ENCODE results near the gene CDKN3.
"Not testable (repeated sequence)": the region's sequence is repeated elsewhere in the genome, so short reads cannot be mapped to it uniquely, and the experiment has no call there.

Gene CDKN3

DNA sequence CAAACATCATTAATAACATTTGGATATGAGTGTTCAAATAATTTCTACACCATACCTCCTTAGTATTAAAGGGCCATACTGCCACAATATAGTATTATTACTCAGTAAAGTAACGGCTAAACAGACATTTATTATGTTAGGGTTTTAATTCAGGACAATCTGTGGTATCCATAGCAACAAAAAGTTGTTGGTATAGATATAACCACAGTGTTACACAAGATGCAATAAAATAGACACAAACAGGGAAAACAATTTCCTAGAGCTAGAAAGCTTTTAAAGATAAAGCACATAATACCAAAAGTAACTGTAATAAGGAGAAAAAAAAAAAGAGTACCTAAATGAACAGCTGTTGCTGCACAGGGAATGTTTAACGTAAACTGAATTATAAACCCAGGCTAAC is 28.3 kb downstream of the CDKN3 start:
- DNase-seq: no peak

DNA sequence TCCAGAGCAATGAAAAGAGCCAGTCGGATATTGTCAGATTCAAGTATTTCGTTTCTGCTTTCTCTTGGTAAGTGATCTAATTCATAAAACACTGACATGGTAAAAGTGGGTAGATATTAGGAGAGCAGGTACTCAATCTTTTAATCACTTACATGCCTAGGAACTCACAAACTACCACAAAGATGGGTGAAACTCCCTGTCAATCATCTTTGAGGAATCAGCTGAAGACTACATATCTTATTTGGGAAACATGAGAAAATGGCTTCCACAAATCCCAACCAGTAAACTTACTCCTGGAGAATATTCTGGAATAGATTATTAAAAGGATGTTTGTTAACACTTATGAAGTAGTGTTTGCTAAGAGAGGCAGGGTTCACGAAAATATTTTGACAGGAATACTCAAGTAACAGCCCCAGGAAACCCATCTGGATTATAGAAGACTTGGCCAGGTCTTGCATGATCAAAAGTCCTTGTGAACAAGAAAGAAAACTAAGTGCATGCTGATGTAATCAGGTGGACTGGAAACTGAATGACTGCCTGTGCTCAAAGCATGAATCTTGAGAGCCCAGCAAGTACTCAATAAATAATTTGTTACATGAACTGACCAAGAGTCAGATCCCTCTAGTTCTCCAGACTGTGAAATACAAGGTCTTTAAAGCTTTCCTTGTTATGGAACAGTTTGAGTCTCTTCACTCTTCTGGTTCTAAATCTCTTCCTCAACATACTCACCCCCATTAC is 28.9 kb downstream of the CDKN3 start:
- DNase-seq: no peak

DNA sequence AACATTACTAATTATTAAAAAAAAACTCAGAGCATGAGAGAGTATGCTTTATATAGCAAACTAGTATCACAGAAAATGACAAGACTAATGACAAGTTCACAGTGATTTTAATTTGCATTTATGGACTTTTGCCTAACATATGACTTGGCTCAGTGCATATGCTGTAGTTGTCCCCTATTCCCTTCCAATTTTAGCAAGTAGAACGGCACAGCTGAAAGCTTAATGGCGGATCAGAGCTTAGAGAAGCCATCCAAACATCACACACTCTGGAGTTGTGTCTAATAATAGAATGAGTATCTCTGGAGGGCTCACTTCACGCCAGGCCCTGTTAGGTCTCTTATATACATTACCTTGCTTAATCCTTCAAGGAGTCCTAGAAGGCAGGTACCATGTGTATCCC is 31.1 kb downstream of the CDKN3 start:
- DNase-seq: no peak

DNA sequence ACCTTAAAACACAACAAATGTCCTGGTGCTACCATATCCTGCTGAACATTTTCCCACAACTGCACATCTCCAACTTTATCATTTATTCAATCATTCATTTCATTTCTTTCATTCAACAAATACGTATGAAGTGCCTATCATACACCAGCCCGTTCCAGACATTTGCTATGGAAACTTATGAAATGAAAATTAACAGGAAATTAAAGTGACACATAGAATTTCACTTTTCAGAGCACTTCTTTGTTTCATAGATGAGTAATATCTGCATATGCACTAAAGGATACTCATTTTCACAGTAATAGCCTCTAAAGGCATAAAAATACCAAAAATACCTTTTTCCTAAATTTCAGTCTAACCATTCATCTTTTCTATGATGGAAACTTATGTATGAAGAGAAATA is 31.7 kb downstream of the CDKN3 start:
- no peak for DNase-seq

DNA sequence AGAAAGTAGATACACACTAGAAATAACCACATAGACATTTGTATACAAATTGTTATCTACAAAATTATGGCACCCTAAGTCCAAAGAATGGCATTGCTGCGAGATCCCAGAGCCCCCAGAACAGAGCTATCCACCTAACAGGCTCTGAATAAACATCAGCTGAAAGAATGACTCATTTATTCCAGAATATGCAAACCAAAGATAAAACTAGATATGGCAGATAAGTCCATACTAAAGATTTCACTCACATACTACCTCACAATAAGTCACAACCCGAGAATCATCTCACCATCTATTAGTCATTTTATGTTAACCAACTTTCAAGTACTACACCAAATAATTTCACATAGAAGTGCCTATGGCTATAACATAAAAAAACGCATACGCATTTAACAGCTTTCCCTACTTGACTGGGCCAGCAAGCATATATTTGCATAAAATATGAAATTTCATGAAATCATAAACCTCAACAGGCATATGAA is 38.7 kb downstream of the CDKN3 start:
- DNase-seq: no peak

DNA sequence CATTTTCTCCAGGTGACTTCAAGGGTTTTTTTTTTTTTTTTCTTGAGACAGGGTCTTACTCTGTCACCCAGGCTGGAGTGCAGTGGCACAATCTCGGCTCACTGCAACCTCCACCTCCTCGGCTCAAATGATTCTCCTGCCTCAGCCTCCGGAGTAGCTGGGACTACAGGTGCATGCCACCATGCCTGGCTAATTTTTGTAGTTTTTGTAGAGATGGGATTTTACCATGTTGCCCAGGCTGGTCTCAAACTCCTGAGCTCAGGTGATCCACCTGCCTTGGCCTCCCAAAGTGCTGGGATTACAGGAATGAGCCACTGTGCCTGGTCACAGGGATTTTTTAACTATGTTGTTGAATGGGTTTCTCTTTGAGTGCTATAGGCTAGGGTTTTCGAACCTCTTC is 41.1 kb downstream of the CDKN3 start:
- DNase-seq: not testable (repeated sequence)

DNA sequence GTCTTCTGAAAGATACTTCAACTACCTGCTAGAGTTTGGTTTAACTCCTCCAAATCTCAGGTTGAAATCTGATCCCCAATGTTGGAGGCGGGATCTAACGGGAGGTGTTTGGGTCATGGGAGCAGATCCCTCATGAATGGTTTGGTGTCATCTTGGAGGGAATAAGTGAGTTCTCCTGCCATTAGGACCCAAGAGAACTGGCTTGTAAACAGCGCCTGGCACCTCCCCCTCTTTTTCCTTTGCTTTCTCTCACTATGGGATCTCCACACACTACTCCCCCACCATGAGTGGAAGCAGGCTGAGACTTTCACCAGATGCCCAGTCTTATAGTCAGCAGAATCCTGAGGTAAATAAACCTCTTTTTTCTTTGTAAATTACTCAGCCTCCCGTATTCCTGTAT is 41.9 kb downstream of the CDKN3 start:
- DNase-seq: no peak

DNA sequence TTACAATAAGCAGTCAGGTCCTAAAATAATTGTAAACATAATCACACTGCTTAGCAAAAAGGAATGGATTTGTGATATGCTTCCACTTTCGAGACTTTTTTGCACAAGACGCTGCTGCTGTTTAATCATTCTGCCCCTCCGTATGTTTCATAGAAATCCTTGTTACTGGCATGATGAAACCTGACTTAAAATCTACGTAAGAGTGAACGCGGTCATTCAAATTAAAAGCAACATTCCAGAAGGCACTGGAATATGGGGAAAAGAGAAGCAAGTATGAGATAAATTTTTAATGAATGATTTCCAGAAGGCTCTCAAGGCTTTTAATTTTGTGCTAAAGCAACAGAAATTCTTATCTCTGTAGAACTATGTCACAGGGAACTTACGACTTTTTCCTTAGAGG is 43.2 kb downstream of the CDKN3 start:
- no peak for DNase-seq

DNA sequence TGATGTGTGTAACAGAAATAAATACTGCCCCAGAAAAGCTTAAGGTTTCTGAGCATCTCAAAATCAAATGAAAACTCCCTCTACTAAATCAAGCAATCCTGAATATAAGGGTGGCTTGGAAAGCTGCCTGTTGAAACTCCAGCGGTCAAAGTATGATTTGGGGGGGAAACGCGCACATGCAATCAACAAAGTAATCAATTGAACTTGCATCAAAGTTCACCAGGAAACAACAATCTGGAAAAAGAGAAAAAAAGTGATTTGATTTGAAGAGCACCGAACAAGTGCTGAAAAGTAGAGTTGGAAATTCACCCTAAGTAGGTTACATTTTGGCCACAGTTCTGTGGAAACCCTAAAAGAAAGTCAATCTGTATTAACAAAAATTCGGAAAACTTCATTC is 43.7 kb downstream of the CDKN3 start:
- DNase-seq: no peak

DNA sequence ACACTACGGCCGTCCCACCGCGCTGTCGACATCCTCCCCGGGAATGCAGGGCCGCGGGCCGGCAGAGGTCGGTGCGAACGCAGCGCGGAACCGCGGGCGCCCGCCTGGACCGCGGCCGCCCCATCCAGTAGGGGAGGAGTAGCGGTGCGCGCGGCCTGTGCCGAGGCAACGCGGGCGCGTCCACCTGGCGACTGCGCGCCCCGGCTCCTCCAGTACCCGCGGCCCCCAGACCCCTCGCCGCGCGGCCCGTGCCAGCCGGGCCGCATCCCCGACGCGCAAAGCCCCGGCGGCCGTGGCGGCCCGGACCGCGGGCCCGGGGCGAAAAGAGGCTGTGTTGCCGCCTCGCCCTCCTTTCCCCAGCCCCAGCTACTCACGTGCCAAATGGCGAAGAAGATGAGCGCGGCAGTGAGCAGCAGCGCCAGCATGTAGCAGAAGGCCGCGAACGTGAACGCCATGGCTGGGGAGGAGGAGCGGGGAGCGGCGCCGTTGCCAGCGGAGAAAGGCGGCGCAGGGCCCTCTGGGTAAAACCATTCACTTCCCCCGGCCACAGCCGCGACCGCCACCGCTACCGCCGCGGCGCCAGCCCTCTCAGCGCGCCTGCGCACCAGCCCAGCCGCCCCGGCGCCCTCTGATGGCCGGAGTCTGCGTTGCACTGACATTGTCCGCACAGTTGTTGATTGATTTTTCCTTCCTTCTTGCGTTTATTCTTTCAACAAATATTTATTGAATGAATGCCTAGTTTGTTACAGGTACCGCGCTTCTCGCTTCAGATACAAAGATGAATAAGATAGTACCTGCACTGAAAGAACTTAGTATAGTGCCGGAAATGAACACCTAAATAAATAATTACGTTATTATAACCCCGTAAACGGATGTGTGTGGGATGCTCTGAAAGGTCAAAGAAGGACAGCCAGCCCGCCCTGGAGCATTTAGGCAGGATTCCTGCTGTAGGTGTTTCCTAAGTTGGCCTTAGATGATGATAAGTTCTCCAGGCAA is 44.4 kb downstream of the CDKN3 start, which contains the start of gene CNIH1:
CNIH1 (minus strand) TSS at position 502 of the 996 bp plus-strand sequence; CDS start at position 455, 47 bp downstream.
- DNase-seq: peak; percentile 90 to 93

DNA sequence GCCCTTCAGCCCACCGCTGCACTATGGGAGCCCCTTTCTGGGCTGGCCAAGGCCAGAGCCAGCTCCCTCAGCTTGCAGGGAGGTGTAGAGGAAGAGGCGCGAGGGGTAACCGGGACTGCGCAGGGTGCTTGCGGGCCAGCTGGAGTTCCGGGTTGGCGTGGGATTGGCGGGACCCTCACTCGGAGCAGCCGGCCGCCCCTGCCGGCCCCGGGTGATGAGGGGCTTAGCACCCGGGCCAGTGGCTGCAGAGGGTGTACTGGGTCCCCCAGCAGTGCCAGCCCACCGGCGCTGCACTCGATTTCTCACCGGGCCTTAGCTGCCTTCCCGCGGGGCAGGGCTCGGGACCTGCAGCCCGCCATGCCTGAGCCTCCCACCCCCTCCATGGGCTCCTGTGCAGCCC is 46.2 kb downstream of the CDKN3 start:
- DNase-seq: not testable (repeated sequence)

DNA sequence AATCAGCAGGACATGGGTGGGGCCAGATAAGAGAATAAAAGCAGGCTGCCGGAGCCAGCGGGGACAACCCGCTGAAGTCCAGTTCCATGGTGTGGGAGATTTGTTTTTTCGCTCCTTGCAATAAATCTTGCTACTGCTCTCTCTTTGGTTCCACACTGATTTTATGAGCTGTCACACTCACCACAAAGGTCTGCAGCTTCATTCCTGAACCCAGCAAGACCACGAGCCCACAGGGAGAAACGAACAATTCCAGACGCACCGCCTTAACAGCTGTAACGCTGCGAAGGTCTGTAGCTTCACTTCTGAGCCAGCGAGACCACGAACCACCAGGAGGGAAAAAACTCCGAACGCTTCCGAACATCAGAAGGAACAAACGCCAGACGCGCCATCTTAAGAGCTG is 47.2 kb downstream of the CDKN3 start:
- no peak for DNase-seq

DNA sequence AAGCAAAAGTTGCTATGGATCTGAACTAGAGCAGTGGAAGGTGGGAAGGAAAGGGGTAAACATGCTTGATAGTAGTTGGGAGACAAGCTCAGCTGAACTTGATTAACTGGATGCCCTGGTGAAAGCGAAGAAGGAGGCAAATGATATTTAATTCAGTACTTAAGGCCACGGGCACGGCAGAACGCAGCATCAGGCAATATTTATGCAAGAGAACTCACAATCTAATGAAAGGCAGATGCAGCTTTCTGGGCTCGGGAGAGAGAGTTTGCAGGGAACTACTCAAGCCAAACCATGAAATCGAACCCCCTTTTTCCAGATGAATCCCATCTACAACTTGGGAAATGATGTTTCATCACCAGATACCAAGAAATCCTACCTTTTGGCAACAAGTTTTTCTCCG is 47.9 kb downstream of the CDKN3 start:
- DNase-seq: no peak

DNA sequence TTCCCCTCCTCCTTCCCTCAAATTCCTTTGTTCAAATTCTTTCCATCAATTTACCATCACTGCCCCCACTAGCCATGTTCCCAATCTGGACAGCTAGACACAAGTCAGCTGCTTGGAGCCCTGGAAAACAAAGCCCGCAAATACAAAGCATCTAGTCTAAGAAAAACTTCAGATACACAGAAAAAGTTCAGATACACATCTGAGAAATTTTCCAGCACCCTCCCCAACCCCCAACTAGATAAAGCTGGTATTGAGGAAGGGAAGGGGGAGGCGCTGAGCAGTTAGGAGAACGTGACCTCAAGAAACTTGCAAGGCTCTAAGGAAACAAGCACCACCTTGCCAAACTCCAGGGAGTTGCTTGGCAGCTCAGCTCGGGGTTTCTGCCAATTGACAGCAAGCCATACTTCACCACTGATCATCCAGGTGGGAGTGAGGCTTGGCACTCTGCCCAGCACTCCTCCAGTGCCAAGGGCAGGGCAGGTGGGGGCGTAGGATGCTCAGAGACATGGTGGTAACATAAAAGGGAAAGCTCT is 49.4 kb downstream of the CDKN3 start:
- DNase-seq: no peak

DNA sequence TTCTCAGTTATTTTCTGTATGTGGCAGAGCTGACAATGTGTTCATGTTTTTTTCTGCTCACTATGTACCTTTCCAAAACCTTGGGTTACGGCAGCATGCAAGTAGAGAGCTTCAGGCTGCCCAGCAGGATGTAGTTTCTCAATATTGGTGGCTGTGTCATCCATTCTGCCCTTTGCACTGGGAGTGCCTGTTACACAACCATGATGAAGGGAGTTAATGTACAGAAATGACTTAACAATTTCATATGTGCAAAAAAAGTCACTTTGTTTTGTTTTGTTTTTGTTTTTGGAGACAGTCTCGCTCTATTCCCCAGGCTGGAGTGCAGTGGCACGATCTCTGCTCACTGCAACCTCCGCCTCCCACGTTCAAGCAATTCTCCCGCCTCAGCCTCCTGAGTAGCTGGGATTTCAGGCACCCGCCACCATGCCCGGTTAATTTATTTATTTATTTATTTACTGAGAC is 50.5 kb downstream of the CDKN3 start:
- DNase-seq: peak in 1 of 2 donors; percentile 54

DNA sequence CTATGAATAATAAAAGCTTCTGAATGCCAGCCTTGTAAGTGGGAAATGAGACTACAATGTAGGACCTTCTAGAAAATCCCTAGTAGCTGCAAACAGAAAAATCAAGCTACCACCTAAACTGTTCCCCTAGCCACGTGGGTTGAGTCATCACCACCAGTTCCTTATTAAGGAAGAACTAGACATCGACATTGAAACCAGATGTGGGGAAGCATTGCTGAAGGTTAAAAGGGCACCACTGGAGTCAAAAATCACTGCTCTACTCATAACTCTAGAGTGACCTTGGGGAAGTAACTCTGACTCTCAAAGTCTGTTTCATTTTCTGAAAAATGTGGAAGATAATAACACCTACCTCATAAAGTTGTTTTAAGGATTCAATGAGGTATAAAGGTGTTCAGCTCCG is 53.7 kb downstream of the CDKN3 start:
- DNase-seq: peak in 1 of 2 donors; percentile 53

DNA sequence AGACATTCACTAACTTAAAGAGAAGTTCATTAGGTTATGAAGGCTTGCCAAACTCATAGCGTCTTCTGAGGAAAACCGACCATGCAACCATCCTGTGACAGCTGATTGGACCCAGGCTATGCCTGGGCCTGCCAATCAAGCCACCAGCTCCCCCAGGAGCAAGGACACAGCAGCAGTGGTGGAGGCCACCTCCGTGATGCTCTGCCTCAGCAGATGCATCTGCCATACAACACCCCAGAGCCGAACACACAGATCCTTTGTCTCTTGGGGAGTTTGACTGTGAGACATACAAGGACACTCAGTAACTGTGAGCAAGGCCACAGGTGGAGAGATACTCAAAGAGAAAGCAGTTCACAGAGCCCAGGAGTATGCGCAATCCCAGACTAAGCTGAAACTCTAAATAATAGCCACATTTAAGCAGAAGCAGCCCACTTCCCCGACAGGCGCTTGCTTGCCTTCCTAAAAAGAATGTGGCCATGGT is 54.4 kb downstream of the CDKN3 start:
- DNase-seq: no peak

DNA sequence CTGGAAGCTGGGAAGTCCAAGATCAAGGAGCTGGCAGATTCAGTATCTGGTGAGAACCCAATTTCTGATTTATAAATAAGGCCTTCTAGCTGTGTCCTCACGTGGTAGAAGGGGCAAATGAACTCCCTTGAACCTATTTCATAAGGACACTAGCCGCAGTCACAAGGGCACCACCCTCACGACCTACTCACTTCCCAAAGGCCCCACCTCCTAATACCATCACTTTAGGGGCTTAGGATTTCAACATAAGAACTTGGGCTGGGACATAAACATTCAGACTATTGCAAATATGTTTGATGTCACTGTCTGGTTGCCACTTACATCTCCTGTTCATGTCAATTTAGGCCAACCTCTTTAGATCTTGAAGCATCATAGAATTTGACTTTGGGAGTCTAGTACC is 55.2 kb downstream of the CDKN3 start:
- no peak for DNase-seq

DNA sequence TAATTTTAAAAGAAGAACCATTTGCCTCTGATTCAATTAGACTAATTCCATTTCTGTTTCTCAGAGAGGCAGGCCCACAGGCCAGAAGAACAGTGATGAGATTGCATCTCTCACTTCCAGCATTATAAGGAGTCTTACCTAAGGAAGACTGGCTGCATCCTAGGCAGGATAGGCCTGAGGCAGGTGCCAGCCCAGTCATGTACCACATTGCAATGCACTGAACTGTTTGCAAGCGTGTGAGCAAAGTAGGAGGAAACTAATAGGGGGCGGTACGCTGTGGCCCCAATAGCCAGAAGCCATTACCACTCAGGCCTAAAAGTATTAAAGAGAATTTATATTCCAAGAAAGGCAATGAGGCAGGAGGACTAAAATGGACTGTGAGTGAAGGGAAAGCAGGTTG is 56.4 kb downstream of the CDKN3 start:
- no peak for DNase-seq

DNA sequence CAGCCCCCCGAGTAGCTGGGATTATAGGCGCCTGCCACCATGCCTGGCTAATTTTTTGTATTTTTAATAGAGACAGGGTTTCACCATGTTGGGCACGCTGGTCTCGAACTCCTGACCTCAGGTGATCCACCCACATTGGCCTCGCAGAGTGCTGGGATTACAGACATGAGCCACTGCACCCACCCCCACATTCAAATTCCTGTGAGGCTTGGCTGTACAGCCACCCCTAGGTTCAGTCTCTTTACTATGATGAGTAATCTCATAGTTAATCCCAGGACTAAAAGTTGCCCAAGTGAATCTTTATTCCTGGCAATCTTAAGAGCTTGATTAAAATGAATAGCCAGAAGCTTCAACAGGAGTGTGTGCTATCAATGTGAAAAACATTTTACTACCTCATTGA is 57.2 kb downstream of the CDKN3 start:
- DNase-seq: not testable (repeated sequence)

DNA sequence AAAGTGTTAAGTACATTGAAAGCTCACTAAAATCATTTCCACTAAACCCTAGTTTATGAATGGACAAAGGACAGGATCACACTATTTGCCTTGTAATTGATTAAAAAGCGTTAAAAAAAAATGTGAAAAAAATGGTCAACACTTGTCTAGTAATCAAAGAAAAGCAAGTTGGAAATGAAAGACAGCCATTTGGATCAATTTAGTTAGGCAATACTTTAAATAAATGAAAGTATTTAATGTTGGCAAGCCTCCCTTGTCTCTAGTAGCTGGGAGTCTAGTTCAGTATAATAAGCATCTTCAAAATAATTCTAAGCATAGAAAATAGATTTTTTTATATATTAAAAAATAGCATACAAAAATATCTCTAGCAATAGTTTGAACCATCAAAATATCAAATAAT is 58.6 kb downstream of the CDKN3 start:
- no peak for DNase-seq

DNA sequence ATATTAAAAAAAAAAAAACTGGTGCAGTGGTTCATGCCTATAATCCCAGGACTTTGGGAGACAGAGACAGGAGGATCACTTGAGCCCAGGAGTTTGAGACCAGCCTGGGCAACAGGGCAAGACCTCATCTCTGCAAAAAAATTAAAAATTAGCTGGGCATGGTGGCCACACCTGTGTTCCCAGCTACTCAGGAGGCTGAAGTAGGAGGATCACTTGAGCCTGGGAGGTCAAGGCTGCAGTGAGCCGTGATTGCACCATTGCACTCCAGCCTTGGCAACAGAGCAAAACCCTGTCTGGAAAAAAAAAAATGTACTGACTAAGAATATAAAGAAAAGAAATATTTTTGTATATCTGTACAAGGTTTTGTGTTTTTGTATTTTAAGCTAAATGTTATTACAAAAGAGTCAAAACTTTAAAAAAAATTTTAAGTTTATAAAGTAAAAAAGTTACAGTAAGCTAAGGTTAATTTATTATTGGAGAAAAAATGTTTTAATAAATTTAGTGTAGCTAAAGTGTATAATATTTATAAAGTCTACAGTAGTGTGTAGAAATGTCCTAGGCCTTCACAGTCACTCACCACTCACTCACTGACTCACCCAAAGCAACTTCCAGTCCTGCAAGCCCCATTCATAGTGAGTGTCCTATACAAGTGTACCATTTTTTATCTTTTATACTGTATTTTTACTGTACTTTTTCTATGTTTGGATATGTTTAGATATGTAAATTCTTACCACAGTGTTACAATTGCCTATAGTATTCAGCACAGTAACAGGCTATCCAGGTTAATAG is 60.2 kb downstream of the CDKN3 start:
- not testable (repeated sequence) for DNase-seq

All from CD4-positive, alpha-beta T cell treated with Interferon alpha-2 for 1 hour (primary cell).